Measurements from ENCODE around the gene NTM.

Gene NTM

DNA sequence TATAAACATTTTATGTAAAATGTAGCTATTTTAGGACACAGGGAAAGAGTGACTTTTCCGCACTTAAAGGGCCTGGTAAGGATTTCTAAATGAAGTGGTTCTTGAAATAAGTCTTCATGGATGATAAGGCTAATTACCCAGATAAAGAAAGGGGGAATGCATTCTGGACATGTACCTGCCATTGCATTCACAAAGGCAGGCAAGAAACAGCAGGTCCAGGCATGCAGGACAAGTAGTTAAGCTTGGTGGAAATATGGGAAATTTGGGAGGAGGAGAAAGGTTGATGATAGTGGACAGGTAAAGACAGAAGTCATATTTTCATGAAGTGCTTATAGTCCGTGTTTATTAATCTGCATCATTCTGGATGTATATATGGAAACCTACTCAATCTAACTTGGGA is 621.2 kb downstream of the NTM start:
- no peak for DNase-seq

GRCh38 chr11:131993246-131993645 is 622.8 kb downstream of the NTM start:
- DNase-seq, result peak; percentile 30

DNA sequence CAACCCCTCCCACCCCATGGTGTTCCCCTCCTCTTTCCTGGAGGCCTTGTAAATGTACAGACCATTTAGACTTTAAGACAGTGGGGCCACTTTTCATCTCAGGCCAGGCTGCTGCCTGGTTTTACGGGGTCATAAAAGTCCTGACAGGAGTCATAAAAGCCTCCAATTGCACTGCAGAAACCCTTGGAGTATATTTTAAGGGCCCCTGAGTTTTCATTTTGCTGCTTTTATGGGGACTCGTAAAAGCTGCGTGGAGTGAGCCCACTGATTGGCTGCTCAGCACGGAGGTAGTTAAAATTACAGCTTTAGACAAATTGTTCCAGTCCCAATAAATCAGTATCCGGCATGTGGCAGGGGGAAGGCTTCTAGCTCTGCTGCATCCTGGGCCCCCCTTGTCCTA is 627.6 kb downstream of the NTM start:
- peak; percentile 67 for DNase-seq

GRCh38 chr11:131999084-131999483 is 628.7 kb downstream of the NTM start:
- DNase-seq, result peak; percentile 89

DNA sequence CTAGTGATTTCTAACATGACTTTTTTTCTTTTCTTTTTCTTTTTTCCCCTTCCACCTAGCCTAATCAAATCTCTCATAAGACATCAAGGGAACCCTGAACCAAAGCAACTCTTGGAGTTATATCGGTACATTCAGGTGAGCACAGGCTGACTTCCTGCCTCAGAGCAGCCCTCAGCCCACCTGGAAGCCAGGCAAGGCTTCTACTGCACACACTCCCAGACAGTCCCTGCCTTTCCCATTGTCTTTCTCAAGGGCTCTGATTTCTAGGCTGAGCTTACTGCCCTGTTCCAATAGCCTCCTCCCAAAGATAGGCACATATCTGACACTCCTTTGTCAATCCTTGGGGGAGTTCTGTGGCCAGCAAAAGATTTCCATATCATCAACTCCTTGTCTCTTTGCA is 629.5 kb downstream of the NTM start:
- peak; percentile 49 for DNase-seq

GRCh38 chr11:132005887-132006286 is 635.5 kb downstream of the NTM start:
- DNase-seq, result no peak

- peak; percentile 65 for DNase-seq
These were observed 636.6 kb downstream of the NTM start for GRCh38 chr11:132006884-132007580.

GRCh38 chr11:132008226-132008625 is 637.8 kb downstream of the NTM start:
- DNase-seq, result no peak

GRCh38 chr11:132008872-132009271 is 638.5 kb downstream of the NTM start:
- DNase-seq, result peak; percentile 50

DNA sequence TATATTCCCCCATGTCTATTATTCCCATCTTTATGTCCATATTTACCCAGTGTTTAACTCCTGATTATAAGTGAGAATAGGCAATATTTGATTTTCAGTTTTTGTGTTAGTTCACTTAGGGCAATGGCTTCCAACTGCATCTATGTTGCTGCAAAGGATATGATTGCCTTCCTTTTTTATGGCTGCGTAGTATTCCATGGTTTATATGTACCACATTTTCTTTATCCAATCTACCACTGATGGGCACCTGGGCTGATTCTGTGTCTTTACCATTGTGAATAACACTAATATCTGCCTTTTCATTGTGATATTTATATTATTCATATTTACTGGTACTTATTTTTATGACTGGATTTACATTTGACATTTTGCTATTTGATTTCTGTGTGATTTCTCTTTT is 649.6 kb downstream of the NTM start:
- DNase-seq, result no peak

DNA sequence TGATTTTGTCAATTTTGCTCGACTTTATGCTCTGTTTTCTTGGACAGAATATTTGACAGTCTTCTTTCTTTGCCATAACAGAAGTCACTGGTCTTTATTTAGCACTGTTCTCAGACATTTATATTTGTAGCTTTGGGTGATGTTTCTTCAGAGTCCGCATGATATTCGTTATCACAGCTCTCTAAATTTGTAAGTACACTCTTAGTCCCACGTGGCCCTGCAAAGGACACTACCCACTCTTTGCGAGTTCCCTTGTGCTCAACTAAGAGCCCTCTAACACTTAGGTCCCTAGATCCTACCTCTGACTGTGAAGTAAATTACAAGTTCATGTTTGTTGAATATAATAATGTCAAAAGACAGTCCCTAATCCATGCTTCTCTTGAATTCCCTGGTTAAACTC is 651.9 kb downstream of the NTM start:
- no peak for DNase-seq

DNA sequence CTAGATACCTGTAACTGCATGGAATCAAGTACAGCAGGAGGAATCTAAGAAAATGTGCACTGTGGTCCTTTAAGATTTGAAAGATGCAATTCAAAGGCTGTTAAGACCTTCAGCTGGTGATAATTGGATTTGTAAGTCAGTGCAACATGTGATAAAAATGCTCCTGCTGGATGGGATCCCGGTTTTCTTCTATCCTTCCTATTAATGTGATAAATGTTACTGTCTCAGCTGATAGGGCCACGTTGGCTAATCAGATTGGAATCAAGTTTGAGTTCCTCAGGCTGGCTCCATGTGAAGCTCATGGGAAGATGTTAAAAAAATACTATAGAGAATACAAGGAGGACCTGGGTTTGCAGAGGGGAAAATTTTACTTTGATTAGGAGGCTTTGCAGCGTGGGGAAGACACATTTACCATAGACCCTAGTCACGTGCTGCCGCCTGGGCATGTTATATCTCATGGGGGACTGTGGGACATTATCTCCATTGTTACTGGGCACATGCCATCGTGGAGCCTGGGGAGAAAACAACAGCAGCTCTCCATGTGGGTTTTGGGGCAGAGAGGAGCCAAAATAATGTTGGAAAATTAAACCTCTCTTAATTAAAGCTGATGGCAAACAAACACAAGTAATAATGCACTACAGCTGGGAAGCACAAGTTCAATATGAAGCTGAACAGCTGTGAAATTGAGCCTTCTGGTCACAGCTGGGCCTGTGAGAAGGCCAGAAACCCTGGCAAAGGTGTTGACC is 652.5 kb downstream of the NTM start:
- DNase-seq, result peak; percentile 40

DNA sequence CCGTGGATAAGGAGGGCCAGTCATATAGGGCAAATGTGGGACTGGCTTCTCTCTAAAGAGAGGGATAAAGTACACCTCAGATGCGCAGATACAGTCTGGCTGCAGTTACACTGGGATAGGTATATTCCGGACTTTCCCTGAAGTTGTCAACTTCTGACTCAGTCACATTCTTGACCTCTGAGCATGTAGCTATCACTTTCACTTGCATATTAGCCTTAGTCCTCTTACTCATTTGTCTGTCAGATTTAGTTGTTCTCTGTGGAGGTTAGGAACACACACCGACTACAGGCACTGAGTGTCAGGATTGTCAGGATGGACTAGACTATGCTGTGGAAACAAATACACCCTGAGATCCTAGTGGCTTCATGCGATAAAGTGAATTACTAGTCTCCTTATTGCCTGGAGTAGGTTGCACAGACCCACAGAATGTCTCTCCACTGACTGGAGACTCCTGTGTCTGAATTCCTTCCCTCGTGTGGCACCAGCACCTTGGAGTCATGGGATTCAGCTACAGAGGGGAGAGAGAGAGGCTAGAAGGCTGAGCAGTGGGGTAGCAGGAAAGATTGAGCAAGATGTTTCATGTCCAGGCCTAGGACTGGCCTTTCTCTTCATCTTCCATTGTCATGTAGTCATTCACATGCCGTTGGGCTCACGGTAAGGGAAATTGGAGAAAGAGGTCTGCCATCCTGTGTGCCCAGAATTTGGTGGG is 654.3 kb downstream of the NTM start:
- no peak for DNase-seq

DNA sequence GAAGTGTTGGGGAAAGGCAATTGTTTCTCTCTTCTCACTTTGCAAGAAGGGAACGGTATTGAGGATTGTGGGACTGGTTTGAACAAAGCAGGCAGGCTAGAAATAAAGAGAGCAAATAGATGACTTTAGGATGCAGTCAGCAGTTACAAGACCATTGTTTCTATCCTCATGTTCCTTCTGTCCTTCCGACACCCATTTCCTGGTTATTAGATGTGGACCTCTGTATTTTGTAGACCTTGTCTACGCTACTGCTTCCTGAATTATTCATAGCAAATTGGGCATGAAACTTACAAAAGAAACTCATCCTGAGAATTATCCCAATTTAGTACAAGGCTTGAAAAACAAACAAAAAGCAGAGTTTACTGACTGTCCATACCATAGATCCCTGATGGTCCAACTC is 656.3 kb downstream of the NTM start:
- peak; percentile 88 for DNase-seq

DNA sequence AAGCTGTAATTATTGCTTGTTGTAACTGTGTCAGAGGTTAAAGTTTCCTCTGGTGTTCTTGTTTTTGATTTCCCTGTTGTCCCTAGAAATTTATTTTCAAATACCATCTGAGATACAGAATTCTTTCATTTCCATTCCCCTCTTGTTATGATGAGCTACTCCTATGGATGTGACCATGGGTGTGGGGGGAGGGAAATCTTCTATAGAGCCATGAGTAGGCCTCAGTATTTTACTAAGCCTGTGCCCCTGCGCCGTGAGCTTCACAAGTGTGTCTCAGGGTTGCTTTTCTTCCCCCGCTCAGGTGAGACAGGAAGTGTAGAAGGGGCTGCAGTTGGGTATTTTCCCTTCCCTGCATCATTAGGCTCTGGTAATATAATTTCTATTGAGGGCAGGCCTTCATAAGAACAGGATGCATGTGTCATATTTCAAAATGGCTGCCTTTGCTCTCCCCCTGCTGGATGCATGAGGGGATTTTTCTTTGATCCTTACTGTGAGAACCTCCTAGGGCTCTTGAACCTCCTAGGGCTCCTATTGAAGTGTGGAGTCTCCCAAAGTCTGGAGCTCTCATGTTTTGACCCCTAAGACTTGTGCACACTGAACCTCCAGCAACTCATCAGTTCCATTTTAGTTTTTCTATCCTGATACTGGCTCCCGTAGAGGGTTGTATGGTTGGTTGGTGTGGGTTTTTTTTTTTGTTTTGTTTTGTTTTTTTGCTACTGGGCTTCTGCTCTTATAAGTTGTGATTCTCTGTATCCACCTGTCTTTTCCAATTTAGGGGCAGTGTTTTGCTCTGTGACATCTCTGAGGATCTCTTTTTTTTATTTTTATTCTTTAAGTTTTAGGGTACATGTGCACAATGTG is 658.2 kb downstream of the NTM start:
- peak; percentile 86 for DNase-seq

- DNase-seq, result no peak
These were observed 660.5 kb downstream of the NTM start for GRCh38 chr11:132030896-132031295.

GRCh38 chr11:132032555-132032954 is 662.1 kb downstream of the NTM start:
- DNase-seq, result no peak

DNA sequence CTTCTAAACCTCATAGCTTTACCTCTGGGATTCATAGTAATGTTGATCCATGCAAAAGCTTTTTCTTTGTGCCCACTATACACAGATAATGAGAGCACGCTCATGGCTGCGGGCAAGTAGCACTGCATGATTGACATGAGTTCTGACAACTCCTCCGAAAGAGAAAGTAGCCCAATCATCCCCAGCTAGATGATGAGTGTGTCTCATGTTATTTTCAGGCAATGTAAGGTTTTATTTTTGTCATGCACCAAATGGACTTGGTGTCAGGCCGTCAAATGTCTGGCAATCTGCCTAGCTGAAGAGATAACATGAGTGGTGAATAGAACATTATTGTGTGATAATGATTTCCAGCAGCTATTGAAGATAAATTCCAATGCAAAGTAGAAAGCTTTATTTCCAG is 662.6 kb downstream of the NTM start:
- no peak for DNase-seq

- DNase-seq, result no peak
These were observed 664.8 kb downstream of the NTM start for GRCh38 chr11:132035228-132035627.

GRCh38 chr11:132035766-132036165 is 665.4 kb downstream of the NTM start:
- DNase-seq, result peak; percentile 58

DNA sequence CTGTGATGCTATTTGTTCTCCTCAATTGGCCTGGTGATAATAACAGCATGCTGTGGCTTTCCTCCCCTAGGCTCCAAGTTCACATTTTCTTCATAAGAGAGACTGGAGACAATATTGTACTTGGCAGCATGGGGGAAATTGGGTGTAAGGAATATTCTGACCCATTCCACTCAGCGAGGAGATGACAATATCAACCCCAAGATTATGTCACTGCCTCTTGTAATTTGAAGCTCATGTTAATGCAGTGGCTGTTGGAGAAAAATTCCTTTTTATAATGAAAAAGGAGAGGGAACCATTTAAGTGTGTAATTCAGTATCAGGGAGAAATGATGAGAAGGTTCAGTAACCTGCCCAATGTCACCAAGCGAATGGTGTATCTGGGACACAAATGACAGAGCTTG is 665.8 kb downstream of the NTM start:
- DNase-seq, result no peak

DNA sequence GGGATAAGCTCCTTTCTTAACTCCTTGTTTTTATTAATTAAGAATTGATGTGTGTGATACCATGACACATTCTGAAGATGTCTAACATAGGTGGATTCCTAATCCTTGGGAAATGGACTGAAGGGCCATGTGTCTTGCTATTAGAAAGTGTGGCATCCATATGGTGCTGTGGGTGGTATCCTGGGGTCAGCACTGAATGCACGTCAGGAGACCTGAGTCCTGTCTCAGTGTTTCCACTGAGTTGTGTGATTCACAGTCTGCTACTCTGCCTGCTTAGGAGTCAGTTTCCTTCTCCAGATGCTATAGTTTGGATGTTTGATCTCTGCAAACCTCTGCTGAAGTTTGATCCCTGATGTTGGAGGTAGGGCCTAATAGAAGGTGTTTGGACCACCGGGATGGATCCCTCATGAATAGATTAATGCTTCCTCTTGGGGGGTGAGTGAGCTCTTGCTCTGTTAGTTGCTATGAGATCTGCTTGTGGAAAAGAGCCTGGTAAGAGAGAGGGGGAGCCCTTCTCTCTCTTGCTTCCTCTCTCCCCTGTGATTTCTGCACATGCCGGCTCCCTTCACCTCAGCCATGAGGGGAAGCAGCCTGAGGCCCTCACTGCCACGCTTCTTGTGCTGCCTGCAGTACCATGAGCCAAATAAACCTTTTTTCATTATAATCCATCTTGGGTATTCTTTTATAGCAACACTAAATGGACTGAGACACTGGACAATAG is 666.5 kb downstream of the NTM start:
- no peak for DNase-seq
